Stomach (tissue), 4 donors: Measurements from ENCODE around the gene WASF3.

Experiments
- POLR2A ChIP-seq, 4 donors: fragments of 450-650 bp; IDR thresholded peaks; one replicate each; pipeline ENCODE4 v1.6.1; 2016; ENCODE audit warnings: antibody characterized with exemption in 4 of 4, control low read depth in 2 of 4, mild to moderate bottlenecking in 1 of 4, moderate library complexity in 1 of 4
- POLR2AphosphoS5 ChIP-seq, 3 donors: sonication (generic); formaldehyde crosslinking; IDR thresholded peaks; one replicate each; pipeline ENCODE4 v1.6.1; 2016; ENCODE audit warnings: antibody characterized with exemption in 3 of 3
- TF ChIP-seq, protein P1 (sequence below), 7 experiments: fragments of 450-650 bp in 4 of 7; fragments of 200-600 bp in 3 of 7; sonication (generic) in 3 of 7; IDR thresholded peaks; one replicate each; pipeline ENCODE4 v1.5.1; 2016 to 2019; ENCODE audit warnings: antibody characterized with exemption in 7 of 7, control low read depth in 2 of 7, mild to moderate bottlenecking in 1 of 7

DNA sequence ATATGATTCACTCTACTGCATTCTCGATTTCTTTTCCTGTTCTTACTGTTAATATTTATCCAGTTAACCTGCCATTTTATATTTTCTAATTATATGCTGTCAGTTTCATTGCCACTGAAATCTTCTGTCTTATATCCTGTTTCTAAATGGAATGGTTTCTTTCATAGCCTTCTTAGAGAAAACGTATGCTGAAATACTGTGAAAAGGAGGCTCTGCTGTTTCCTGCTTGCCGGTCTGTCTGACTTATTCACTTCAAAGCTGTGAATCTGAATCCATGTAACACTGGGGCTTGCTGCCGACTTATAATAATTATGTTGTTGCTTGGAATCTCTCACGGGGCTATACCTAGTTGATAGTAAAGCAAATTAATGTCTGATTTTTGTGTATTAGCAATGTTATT lies 123.1 kb downstream of the WASF3 start:
- TF ChIP-seq, protein P1, sequence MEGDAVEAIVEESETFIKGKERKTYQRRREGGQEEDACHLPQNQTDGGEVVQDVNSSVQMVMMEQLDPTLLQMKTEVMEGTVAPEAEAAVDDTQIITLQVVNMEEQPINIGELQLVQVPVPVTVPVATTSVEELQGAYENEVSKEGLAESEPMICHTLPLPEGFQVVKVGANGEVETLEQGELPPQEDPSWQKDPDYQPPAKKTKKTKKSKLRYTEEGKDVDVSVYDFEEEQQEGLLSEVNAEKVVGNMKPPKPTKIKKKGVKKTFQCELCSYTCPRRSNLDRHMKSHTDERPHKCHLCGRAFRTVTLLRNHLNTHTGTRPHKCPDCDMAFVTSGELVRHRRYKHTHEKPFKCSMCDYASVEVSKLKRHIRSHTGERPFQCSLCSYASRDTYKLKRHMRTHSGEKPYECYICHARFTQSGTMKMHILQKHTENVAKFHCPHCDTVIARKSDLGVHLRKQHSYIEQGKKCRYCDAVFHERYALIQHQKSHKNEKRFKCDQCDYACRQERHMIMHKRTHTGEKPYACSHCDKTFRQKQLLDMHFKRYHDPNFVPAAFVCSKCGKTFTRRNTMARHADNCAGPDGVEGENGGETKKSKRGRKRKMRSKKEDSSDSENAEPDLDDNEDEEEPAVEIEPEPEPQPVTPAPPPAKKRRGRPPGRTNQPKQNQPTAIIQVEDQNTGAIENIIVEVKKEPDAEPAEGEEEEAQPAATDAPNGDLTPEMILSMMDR (IDR thresholded peaks at IDR 0.05) = no peak
- no peak for TF ChIP-seq POLR2A (IDR thresholded peaks at IDR 0.05)
- TF ChIP-seq POLR2AphosphoS5 (IDR thresholded peaks at IDR 0.05) = no peak
